ENCODE measurements around the gene ZNF804B. TPM values are rescaled to one million over a fixed set of nuclear protein-coding genes. Genes with fewer than 3 reads are reported as not detected.

ZNF804B gene
- total RNA-seq, 2 donors from 2014 or later: not detected

- Histone ChIP-seq H3K9me3 (no peaks in the 10 kb centered on the region), H3K27me3 (replicated peaks; ENCODE audit: insufficient read depth) (no peaks in the 10 kb centered on the region), H3K36me3 (no peaks in the 10 kb centered on the region), H3K27ac (no peak overlapping the region), H3K4me1 (ENCODE audit: control insufficient read depth in 1 of 2, low read depth in 2 of 2) (no peaks in the 10 kb centered on the region), H3K4me3 (no peak overlapping the region)
- no peak for ATAC-seq (ENCODE audit: insufficient number of reproducible peaks, low FRiP score, low read depth)
- DNase-seq (ENCODE audit: low spot score): no peak
- no peak for TF ChIP-seq CTCF (IDR thresholded peaks at IDR 0.05)
Observed at GRCh38 chr7:89053130-89053529, 293.6 kb downstream of the ZNF804B start.

- Histone ChIP-seq H3K9me3 (no peaks in the 10 kb centered on the region), H3K27ac (no peak overlapping the region), H3K27me3 (replicated peaks; ENCODE audit: insufficient read depth) (no peaks in the 10 kb centered on the region), H3K4me3 (no peak overlapping the region), H3K4me1 (ENCODE audit: control insufficient read depth in 1 of 2, low read depth in 2 of 2) (no peaks in the 10 kb centered on the region), H3K36me3 (no peaks in the 10 kb centered on the region)
- ATAC-seq (ENCODE audit: insufficient number of reproducible peaks, low FRiP score, low read depth): no peak
- DNase-seq (ENCODE audit: low spot score): no peak
- no peak for TF ChIP-seq CTCF (IDR thresholded peaks at IDR 0.05)
Observed at GRCh38 chr7:89054361-89054760, 294.9 kb downstream of the ZNF804B start.

GRCh38 chr7:89060234-89060633, 300.7 kb downstream of the ZNF804B start:
- H3K27me3 ChIP-seq (replicated peaks; ENCODE audit: insufficient read depth): no peaks in the 10 kb centered on the region
- no peaks in the 10 kb centered on the region for H3K4me1 ChIP-seq (ENCODE audit: control insufficient read depth in 1 of 2, low read depth in 2 of 2)
- ATAC-seq (ENCODE audit: insufficient number of reproducible peaks, low FRiP score, low read depth) (no peak), DNase-seq (ENCODE audit: low spot score) (no peak)
- no peaks in the 10 kb centered on the region for H3K36me3 ChIP-seq
- H3K9me3 ChIP-seq: no peaks in the 10 kb centered on the region
- no peak overlapping the region for H3K4me3 ChIP-seq
- H3K27ac ChIP-seq: no peak overlapping the region
- no peak for TF ChIP-seq CTCF (IDR thresholded peaks at IDR 0.05)

GRCh38 chr7:89064831-89065230, 305.3 kb downstream of the ZNF804B start:
- Histone ChIP-seq H3K9me3 (no peaks in the 10 kb centered on the region), H3K27ac (no peak overlapping the region), H3K4me3 (no peak overlapping the region), H3K27me3 (replicated peaks; ENCODE audit: insufficient read depth) (no peaks in the 10 kb centered on the region), H3K36me3 (no peaks in the 10 kb centered on the region), H3K4me1 (ENCODE audit: control insufficient read depth in 1 of 2, low read depth in 2 of 2) (no peaks in the 10 kb centered on the region)
- TF ChIP-seq CTCF (IDR thresholded peaks at IDR 0.05): no peak
- DNase-seq (ENCODE audit: low spot score): no peak
- no peak for ATAC-seq (ENCODE audit: insufficient number of reproducible peaks, low FRiP score, low read depth)

GRCh38 chr7:89067048-89067447, 307.5 kb downstream of the ZNF804B start:
- ATAC-seq (ENCODE audit: insufficient number of reproducible peaks, low FRiP score, low read depth) (no peak), DNase-seq (ENCODE audit: low spot score) (no peak)
- Histone ChIP-seq H3K27me3 (replicated peaks; ENCODE audit: insufficient read depth) (no peaks in the 10 kb centered on the region), H3K27ac (no peak overlapping the region), H3K9me3 (no peaks in the 10 kb centered on the region), H3K36me3 (no peaks in the 10 kb centered on the region), H3K4me3 (no peak overlapping the region), H3K4me1 (ENCODE audit: control insufficient read depth in 1 of 2, low read depth in 2 of 2) (no peaks in the 10 kb centered on the region)
- TF ChIP-seq CTCF (IDR thresholded peaks at IDR 0.05): no peak

Data from thoracic aorta (tissue), 2 donors.